H1 (cell line): Measurements from ENCODE around the gene GRK5. TPM values are rescaled to one million over a fixed set of nuclear protein-coding genes. Genes with fewer than 3 reads are reported as not detected.

Experiments
- CTCF ChIA-PET: fragments of 300-600 bp; sonication (Branson Sonifier 250); formaldehyde crosslinking; loops from one replicate; lab custom pipeline; 2021; ENCODE audit not compliant: partially characterized antibody; lab: Charles Lee
- POLR2A ChIA-PET: fragments of 300-600 bp; sonication (Branson Sonifier 250); formaldehyde crosslinking; loops from one replicate; lab custom pipeline; 2021; ENCODE audit warnings: inconsistent platforms; ENCODE audit not compliant: partially characterized antibody; lab: Charles Lee
- DNase-seq, 2 experiments: peaks; one replicate each; pipeline versions ENCODE4 v3.0.0 to v3.0.0-alpha.2; 2010 to 2022; ENCODE audit warnings: low spot score in 2 of 2, low read depth in 1 of 2, mixed read lengths in 1 of 2
- FAIRE-seq: peaks from 2 replicates; lab custom pipeline; 2011; peaks lifted over from hg19 to GRCh38; lab: Jason Lieb, UNC
- H2AFZ ChIP-seq: 2 replicates; pipeline ENCODE4 v1.8.1; 2012; ENCODE audit warnings: low read length, inconsistent platforms
- H2AK5ac ChIP-seq: 2 replicates; pipeline ENCODE4 v1.6.1; 2013; ENCODE audit warnings: low read depth, low read length
- H2BK120ac ChIP-seq: replicated peaks from 2 replicates; pipeline ENCODE3; 2013; ENCODE audit warnings: low read depth, low read length, inconsistent platforms
- H2BK12ac ChIP-seq: 2 replicates; pipeline ENCODE4 v1.6.1; 2013; ENCODE audit warnings: low read depth, low read length
- H2BK15ac ChIP-seq: 2 replicates; pipeline ENCODE4 v1.6.1; 2013; ENCODE audit warnings: low read length
- H2BK20ac ChIP-seq: 2 replicates; pipeline ENCODE4 v1.6.1; 2013; ENCODE audit warnings: low read length
- H2BK5ac ChIP-seq: 2 replicates; pipeline ENCODE4 v1.6.1; 2013; ENCODE audit warnings: low read depth, low read length
- H3K14ac ChIP-seq: 2 replicates; pipeline ENCODE4 v1.6.1; 2013; ENCODE audit warnings: inconsistent platforms; ENCODE audit not compliant: insufficient read length
- H3K18ac ChIP-seq: 2 replicates; pipeline ENCODE4 v1.6.1; 2013; ENCODE audit warnings: low read length; ENCODE audit errors: extremely low read depth
- H3K23ac ChIP-seq: 2 replicates; pipeline ENCODE4 v1.6.1; 2013; ENCODE audit warnings: inconsistent platforms; ENCODE audit not compliant: insufficient read length
- H3K23me2 ChIP-seq: 2 replicates; pipeline ENCODE4 v1.6.1; 2013; ENCODE audit warnings: low read depth, low read length
- H3K27ac ChIP-seq: 2 replicates; pipeline ENCODE4 v1.6.1; 2011; ENCODE audit warnings: low read depth, low read length, inconsistent platforms
- H3K27me3 ChIP-seq, 4 experiments: replicated peaks in 1 of 4; 1 replicate in 1 of 4; 2 replicates in 3 of 4; pipeline versions ENCODE4 v1.6.1 to v1.8.1; 2011 to 2013; ENCODE audit warnings: low read length in 3 of 4, mild to moderate bottlenecking in 3 of 4, inconsistent platforms in 2 of 4, mixed read lengths in 2 of 4, moderate library complexity in 1 of 4; ENCODE audit not compliant: control insufficient read depth in 3 of 4, insufficient read depth in 3 of 4; ENCODE audit errors: extremely low read depth in 1 of 4
- H3K36me3 ChIP-seq, 4 experiments: 2 replicates each; pipeline versions ENCODE4 v1.6.1 to v1.8.1; 2011 to 2013; ENCODE audit warnings: mild to moderate bottlenecking in 4 of 4, low read length in 3 of 4, moderate library complexity in 2 of 4, control low read depth in 1 of 4, inconsistent platforms in 1 of 4; ENCODE audit not compliant: insufficient read depth in 4 of 4, control insufficient read depth in 2 of 4
- H3K4ac ChIP-seq: replicated peaks from 2 replicates; pipeline ENCODE3; 2013; ENCODE audit warnings: low read length, low read depth, mixed read lengths, inconsistent platforms; ENCODE audit not compliant: insufficient read length
- H3K4me1 ChIP-seq, 4 experiments: replicated peaks in 1 of 4; 1 replicate in 1 of 4; 2 replicates in 3 of 4; pipeline versions ENCODE4 v1.6.1 to v1.8.1; 2011 to 2013; ENCODE audit warnings: low read length in 3 of 4, inconsistent platforms in 2 of 4, mixed read lengths in 1 of 4; ENCODE audit not compliant: insufficient read depth in 4 of 4, control insufficient read depth in 3 of 4
- H3K4me2 ChIP-seq, 2 experiments: 2 replicates each; pipeline versions ENCODE4 v1.6.1 to v1.8.1; 2011 to 2013; ENCODE audit warnings: low read depth in 2 of 2, low read length in 2 of 2, control low read depth in 1 of 2, inconsistent platforms in 1 of 2, mild to moderate bottlenecking in 1 of 2; ENCODE audit not compliant: insufficient read depth in 1 of 2
- H3K4me3 ChIP-seq, 4 experiments: fragments of 200-600, 300-600 bp in 1 of 4; sonication (generic), shearing (Covaris generic), sonication (Bioruptor Twin) in 1 of 4; 2 replicates each; pipeline versions ENCODE4 v1.5.1 to v1.8.1; 2011 to 2016; ENCODE audit warnings: low read length in 4 of 4, low read depth in 3 of 4, control low read depth in 2 of 4, inconsistent platforms in 2 of 4, mild to moderate bottlenecking in 2 of 4, mixed read lengths in 1 of 4, moderate library complexity in 1 of 4; ENCODE audit not compliant: insufficient read depth in 2 of 4; ENCODE audit errors: extremely low read depth in 1 of 4
- H3K56ac ChIP-seq: replicated peaks from 2 replicates; pipeline ENCODE3; 2013; ENCODE audit warnings: low read depth, mild to moderate bottlenecking, mixed read lengths, low read length, inconsistent platforms; ENCODE audit not compliant: insufficient read length
- H3K79me1 ChIP-seq: 2 replicates; pipeline ENCODE4 v1.6.1; 2013; ENCODE audit warnings: low read depth, low read length, control low read depth
- H3K79me2 ChIP-seq, 2 experiments: 2 replicates each; pipeline versions ENCODE4 v1.6.1 to v1.8.1; 2012 to 2013; ENCODE audit warnings: low read length in 2 of 2, mild to moderate bottlenecking in 2 of 2, inconsistent platforms in 1 of 2; ENCODE audit not compliant: insufficient read depth in 2 of 2, control insufficient read depth in 1 of 2
- H3K9ac ChIP-seq, 4 experiments: replicated peaks in 1 of 4; 1 replicate in 1 of 4; 2 replicates in 3 of 4; pipeline versions ENCODE4 v1.6.1 to v1.8.1; 2011 to 2013; ENCODE audit warnings: low read depth in 3 of 4, low read length in 3 of 4, control low read depth in 2 of 4, mild to moderate bottlenecking in 2 of 4, moderate library complexity in 2 of 4, inconsistent platforms in 1 of 4; ENCODE audit errors: extremely low read depth in 1 of 4
- H3K9me3 ChIP-seq, 2 experiments: 2 replicates each; pipeline versions ENCODE4 v1.6.1 to v1.8.1; 2012 to 2013; ENCODE audit warnings: mild to moderate bottlenecking in 2 of 2, moderate library complexity in 2 of 2, control low read depth in 1 of 2, inconsistent platforms in 1 of 2, low read depth in 1 of 2, low read length in 1 of 2, mixed read lengths in 1 of 2; ENCODE audit not compliant: insufficient read depth in 2 of 2
- H4K20me1 ChIP-seq, 2 experiments: replicated peaks in 1 of 2; 2 replicates each; pipeline versions ENCODE3 to v1.8.1; 2011 to 2013; ENCODE audit warnings: inconsistent platforms in 2 of 2, low read length in 2 of 2, mild to moderate bottlenecking in 1 of 2; ENCODE audit not compliant: insufficient read depth in 2 of 2, control insufficient read depth in 1 of 2
- H4K5ac ChIP-seq: 2 replicates; pipeline ENCODE4 v1.6.1; 2013; ENCODE audit warnings: low read length, low read depth, mixed read lengths, inconsistent platforms; ENCODE audit not compliant: insufficient read length
- H4K8ac ChIP-seq: 2 replicates; pipeline ENCODE4 v1.8.0; 2013; ENCODE audit warnings: mild to moderate bottlenecking, moderate library complexity, low read length, inconsistent platforms; ENCODE audit not compliant: insufficient read depth; ENCODE audit errors: extremely low read depth
- H4K91ac ChIP-seq: replicated peaks from 2 replicates; pipeline ENCODE3; 2013; ENCODE audit warnings: low read length, mixed read lengths, inconsistent platforms; ENCODE audit not compliant: insufficient read length
- RFX5 ChIP-seq: IDR thresholded peaks from 2 replicates; pipeline ENCODE4 v1.6.1; 2011; ENCODE audit warnings: low read depth, low read length, improper control_type of control experiment, borderline replicate concordance
- SIN3A ChIP-seq, 2 experiments: IDR thresholded peaks in 1 of 2; conservative IDR thresholded peaks in 1 of 2; 2 replicates each; pipeline ENCODE4 v1.6.1; 2011 to 2012; ENCODE audit warnings: low read length in 2 of 2, improper control_type of control experiment in 1 of 2, low read depth in 1 of 2, mild to moderate bottlenecking in 1 of 2
- SIRT6 ChIP-seq: IDR thresholded peaks from one replicate; pipeline ENCODE4 v1.7.1; 2012; ENCODE audit warnings: low read length, inconsistent platforms
- YY1 ChIP-seq: IDR thresholded peaks from 2 replicates; pipeline ENCODE4 v1.6.1; 2011; ENCODE audit warnings: low read depth, mild to moderate bottlenecking, low read length
- ZNF274 ChIP-seq: IDR thresholded peaks from 2 replicates; pipeline ENCODE4 v1.7.0; 2012; ENCODE audit warnings: low read length, borderline replicate concordance; ENCODE audit errors: extremely low read depth
- WGBS, 2 experiments: shearing (Covaris generic) in 1 of 2; methylation state at CpG; one replicate each; pipeline versions ENCODE4 v1.1.6 to v1.1.7; 2013 to 2015; ENCODE audit warnings: low lambda C conversion rate in 2 of 2, mixed read lengths in 2 of 2, inconsistent platforms in 1 of 2, low coverage in 1 of 2, missing lambda C conversion rate in 1 of 2; ENCODE audit not compliant: insufficient replicate concordance in 2 of 2, insufficient coverage in 1 of 2, insufficient read length in 1 of 2; ENCODE audit errors: extremely low coverage in 1 of 2, missing lambda C conversion rate in 1 of 2; 5-methylcytosine and 5-hydroxymethylcytosine counted together
- polyA plus RNA-seq, 7 experiments: library from polyadenylated mRNA; depleted of rRNA in 3 of 7; stranded (reverse) in 5 of 7; unstranded in 2 of 7; fragments of >200 nt in 5 of 7; fragments of 200-250 nt in 2 of 7; gene quantifications; 1 replicate in 5 of 7; 2 replicates in 1 of 7; 4 replicates in 1 of 7; pipeline versions ENCODE4 v1.2.1 to v1.2.3, GENCODE V29; 2011 to 2013; ENCODE audit warnings: missing spikeins in 2 of 7, mixed read lengths in 2 of 7
- total RNA-seq: library from RNA; stranded (reverse); fragmentation: NEBNext Ultra II Directional; extraction: Animal tissue kit (Norgen Biotek cat#: 25700); gene quantifications from 2 replicates; pipeline ENCODE4 v1.2.1, GENCODE V29; 2021
- TF ChIP-seq, protein P1 (sequence below): IDR thresholded peaks from 2 replicates; pipeline ENCODE4 v1.6.1; 2012; ENCODE audit warnings: inconsistent platforms

GRK5 gene
- total and polyA plus RNA-seq, 2 of the 8 experiments (the other 6 are each of a cell fraction or from before 2014, with no cell fraction given) = 0.54 to 2.5 TPM

DNA sequence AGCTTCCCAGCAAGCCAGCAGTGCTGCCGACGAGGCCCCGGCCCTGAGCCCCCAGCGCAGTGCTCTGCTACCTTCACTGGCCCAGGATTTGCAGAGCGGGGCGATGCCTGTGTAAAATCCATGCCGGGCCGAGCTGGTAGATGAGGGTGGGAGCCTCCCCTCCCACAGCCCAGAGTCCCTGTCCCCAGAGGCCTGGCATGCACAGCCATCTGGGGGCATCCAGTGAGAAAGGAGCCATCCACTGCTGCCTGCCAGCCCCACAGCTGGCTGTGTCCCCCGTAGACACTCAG is 218.5 kb downstream of the GRK5 start:
- Histone ChIP-seq H3K36me3 (no peaks in the 10 kb centered on the region; a peak in 1 of 8 replicates), H4K5ac (no peak overlapping the region), H3K9me3 (no peaks in the 10 kb centered on the region), H3K56ac (no peak overlapping the region), H3K79me1 (no peaks in the 10 kb centered on the region), H2BK15ac (no peak overlapping the region), H3K14ac (no peak overlapping the region), H3K9ac (no peak overlapping the region), H3K4ac (no peak overlapping the region), H3K4me2 (no peak overlapping the region), H3K23ac (no peak overlapping the region), H4K20me1 (peaks cover 0 to 9% of the 10 kb centered on the region in 2 experiments), H4K91ac (no peak overlapping the region), H2BK12ac (no peak overlapping the region), H2BK5ac (no peak overlapping the region), H3K27ac (no peak overlapping the region), H2BK20ac (no peak overlapping the region), H2BK120ac (no peak overlapping the region), H3K18ac (no peak overlapping the region), H3K4me3 (no peak overlapping the region), H3K27me3 (no peaks in the 10 kb centered on the region), H2AFZ (no peak overlapping the region), H3K23me2 (peaks cover 4% of the 10 kb centered on the region; the same call in 1 of the 2 replicates), H4K8ac (no peak overlapping the region; the same call in 1 of the 2 replicates), H2AK5ac (no peak overlapping the region), H3K4me1 (peaks cover 0 to 11% (median 7%) of the 10 kb centered on the region in 4 experiments; a peak in 6 of 7 replicates), H3K79me2 (no peaks in the 10 kb centered on the region)
- TF ChIP-seq ZNF274 (no peak), RFX5 (no peak), SIN3A (conservative IDR thresholded peaks at IDR 0.05 in 1 of 2, IDR thresholded peaks at IDR 0.05 in 1 of 2; ENCODE audit: low read depth in 1 of 2, low read length in 2 of 2) (no peak), YY1 (no peak), SIRT6 (no peak)
- TF ChIP-seq, protein P1, sequence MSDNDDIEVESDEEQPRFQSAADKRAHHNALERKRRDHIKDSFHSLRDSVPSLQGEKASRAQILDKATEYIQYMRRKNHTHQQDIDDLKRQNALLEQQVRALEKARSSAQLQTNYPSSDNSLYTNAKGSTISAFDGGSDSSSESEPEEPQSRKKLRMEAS = no peak
- 94% methylated on average over 8 of the region's 9 CpGs; no CpG with 5 or more reads in 1 of the 2 experiments for WGBS, 2 experiments
- CTCF ChIA-PET = interaction anchor here (0.7 to 16.5 kb wide), 7 partner anchors 12 to 325 kb away, joined by 3 to 272 read pairs (median 4); partner anchors contain the start of gene GRK5
- DNase-seq (no peak), FAIRE-seq (no peak)
- POLR2A ChIA-PET = no interaction called here
